ENCODE data around the gene CLEC14A. TPM values are rescaled to one million over a fixed set of nuclear protein-coding genes. Genes with fewer than 3 reads are reported as not detected.

CLEC14A gene
- total and polyA plus RNA-seq, 7 donors: 0.60 to 18.3 (median 12.2) TPM

GRCh38 chr14:38207736-38208617 lies 47.9 kb downstream of the CLEC14A start, which contains the start of gene SSTR1:
Gene SSTR1, plus strand, starts transcription at chr14:38207904. Its CDS starts 1,486 bp downstream, at chr14:38209390.
- H3K27ac ChIP-seq: no peak within 1 kb of the TSS
- WGBS, 2 donors: 1 to 5% methylated on average over 49 of the region's 49 CpGs

GRCh38 chr14:38207377-38207735 lies 48.5 kb downstream of the CLEC14A start:
- intact Hi-C loops (cut with DNase I): no loop called here
- Histone ChIP-seq H3K9me3 (peaks cover 2 to 4% (median 3%) of the 10 kb centered on the region in 4 donors), H3K4me3 (peak overlapping the region in 1 of 4 donors; percentile 32), H3K36me3 (no peaks in the 10 kb centered on the region), H3K4me1 (peaks cover 0 to 30% (median 16%) of the 10 kb centered on the region in 4 donors), H3K27ac (no peak overlapping the region), H3K27me3 (peaks cover 8 to 61% (median 42%) of the 10 kb centered on the region in 3 donors)
- WGBS, 2 donors: 12 to 31% methylated on average over 5 of the region's 5 CpGs
- DNase-seq: no peak
- no peak for TF ChIP-seq POLR2A (IDR thresholded peaks at IDR 0.05)
- TF ChIP-seq CTCF (IDR thresholded peaks at IDR 0.05): no peak
- TF ChIP-seq POLR2AphosphoS5 (IDR thresholded peaks at IDR 0.05): no peak
- TF ChIP-seq EP300 (IDR thresholded peaks at IDR 0.05): no peak

More at GRCh38 chr14:38207736-38208617, 47.9 kb downstream of the CLEC14A start, which contains the start of gene SSTR1:
- peak within 1 kb of the TSS in 3 of 4 donors; percentile 23 to 32 (median 26) for H3K4me3 ChIP-seq
- no peak for TF ChIP-seq POLR2AphosphoS5 (IDR thresholded peaks at IDR 0.05)
- TF ChIP-seq POLR2A (IDR thresholded peaks at IDR 0.05): peak in 1 of 2 donors; percentile 6
- no peak for TF ChIP-seq CTCF (IDR thresholded peaks at IDR 0.05)
- H3K4me1 ChIP-seq: peaks cover 0 to 30% (median 16%) of the 10 kb centered on the region in 4 donors
- intact Hi-C loops (cut with DNase I): no loop called here
- peaks cover 2 to 4% (median 3%) of the 10 kb centered on the region in 4 donors for H3K9me3 ChIP-seq
- H3K27me3 ChIP-seq: peaks cover 8 to 62% (median 42%) of the 10 kb centered on the region in 3 donors
- no peak for DNase-seq
- H3K36me3 ChIP-seq: no peaks in the 10 kb centered on the region

GRCh38 chr14:38206689-38207376 lies 49.1 kb downstream of the CLEC14A start:
- Histone ChIP-seq H3K36me3 (no peaks in the 10 kb centered on the region), H3K4me1 (peaks cover 0 to 30% (median 16%) of the 10 kb centered on the region in 4 donors), H3K9me3 (peaks cover 2 to 4% (median 3%) of the 10 kb centered on the region in 4 donors), H3K4me3 (no peak overlapping the region), H3K27ac (no peak overlapping the region), H3K27me3 (peaks cover 8 to 57% (median 42%) of the 10 kb centered on the region in 3 donors)
- WGBS, 2 donors: 57 to 58% methylated on average over 2 of the region's 2 CpGs
- no peak for TF ChIP-seq EP300 (IDR thresholded peaks at IDR 0.05)
- no peak for DNase-seq
- intact Hi-C loops (cut with DNase I): no loop called here

- 87 to 90% methylated on average over 5 of the region's 5 CpGs for WGBS, 2 donors
- TF ChIP-seq EP300 (IDR thresholded peaks at IDR 0.05) (no peak), POLR2A (IDR thresholded peaks at IDR 0.05) (no peak), CTCF (IDR thresholded peaks at IDR 0.05) (no peak), POLR2AphosphoS5 (IDR thresholded peaks at IDR 0.05) (no peak)
- intact Hi-C loops (cut with DNase I): no loop called here
These were observed 49.8 kb downstream of the CLEC14A start for GRCh38 chr14:38205949-38206665.

More at GRCh38 chr14:38205949-38206665, 49.8 kb downstream of the CLEC14A start:
- no peaks in the 10 kb centered on the region for H3K36me3 ChIP-seq
- peaks cover 8 to 50% (median 35%) of the 10 kb centered on the region in 3 donors for H3K27me3 ChIP-seq
- H3K4me1 ChIP-seq: peaks cover 0 to 26% (median 14%) of the 10 kb centered on the region in 4 donors
- peaks cover 2 to 4% (median 3%) of the 10 kb centered on the region in 4 donors for H3K9me3 ChIP-seq
- H3K4me3 ChIP-seq: no peak overlapping the region
- no peak overlapping the region for H3K27ac ChIP-seq
- no peak for DNase-seq

Measured in sigmoid colon (tissue), 7 donors.